Tongue (tissue), 3 donors: ENCODE measurements around the gene GGA1. TPM values are rescaled to one million over a fixed set of nuclear protein-coding genes. Genes with fewer than 3 reads are reported as not detected.

ENCODE experiments used
- DNase-seq: peaks from one replicate; pipeline ENCODE4 v3.0.0-alpha.2; 2015
- small RNA-seq: library from RNA; depleted of rRNA; stranded (forward); fragments of <200 nt; gene quantifications from one replicate; pipeline ENCODE3, GENCODE V24; 2014; ENCODE audit warnings: low replicate concordance
- total RNA-seq: library from RNA; depleted of rRNA; stranded (reverse); fragments of >200 nt; gene quantifications from one replicate; pipeline ENCODE4 v1.2.3, GENCODE V29; 2014

GGA1 gene
- total RNA-seq, 1 donor from 2014 or later, result 47.5 TPM

DNA sequence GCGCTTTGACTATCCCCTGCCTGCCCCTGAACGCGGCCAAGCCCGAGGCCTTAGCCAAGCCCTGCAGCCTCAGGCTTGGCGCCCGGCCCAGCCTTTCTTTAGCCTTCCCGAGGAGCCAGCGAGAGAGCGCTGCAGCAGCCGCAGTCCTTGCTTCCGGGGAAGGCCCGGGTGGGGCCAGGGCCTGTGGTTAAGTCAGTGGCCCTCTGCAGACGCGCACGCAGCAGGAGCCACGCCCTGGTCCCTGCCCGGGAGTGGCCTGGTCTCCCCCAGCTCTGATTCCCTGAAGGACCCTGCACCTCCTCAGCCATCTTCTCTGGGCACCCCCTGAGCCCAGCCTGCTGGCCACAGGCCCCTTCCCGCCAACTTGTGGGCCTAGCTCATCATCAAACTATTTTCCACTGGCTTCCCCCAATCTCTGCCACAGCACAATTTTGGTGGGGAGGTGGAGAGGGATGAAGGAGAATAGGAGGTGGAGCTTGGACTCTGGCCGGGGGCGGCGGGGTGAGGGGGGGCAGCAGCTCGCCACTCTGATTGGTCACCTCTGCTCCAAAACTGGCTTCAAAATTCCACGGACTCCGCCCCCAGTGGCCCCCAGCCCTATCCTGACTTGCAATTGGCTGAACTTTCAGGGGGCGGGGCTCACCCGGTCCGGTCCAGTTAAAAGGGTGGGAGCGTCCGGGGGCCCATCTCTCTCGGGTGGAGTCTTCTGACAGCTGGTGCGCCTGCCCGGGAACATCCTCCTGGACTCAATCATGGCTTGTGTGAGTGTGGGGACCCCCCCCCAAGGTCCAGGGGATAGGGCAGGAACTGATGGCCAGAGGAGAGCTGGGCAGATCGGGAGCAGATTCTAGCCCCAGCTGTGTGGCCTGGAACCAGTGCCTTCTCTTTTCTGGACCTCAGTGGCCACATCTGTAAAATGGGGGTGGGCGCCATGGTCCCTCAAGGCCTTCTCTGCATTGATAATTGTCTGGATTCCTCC is 66.6 kb downstream of the GGA1 start, which contains the start of gene LGALS1:
Gene LGALS1, plus strand, starts transcription at position 686 of the 979 bp plus-strand sequence. Its CDS starts 67 bp downstream, at position 753.
- peak; percentile 99 for DNase-seq

DNA sequence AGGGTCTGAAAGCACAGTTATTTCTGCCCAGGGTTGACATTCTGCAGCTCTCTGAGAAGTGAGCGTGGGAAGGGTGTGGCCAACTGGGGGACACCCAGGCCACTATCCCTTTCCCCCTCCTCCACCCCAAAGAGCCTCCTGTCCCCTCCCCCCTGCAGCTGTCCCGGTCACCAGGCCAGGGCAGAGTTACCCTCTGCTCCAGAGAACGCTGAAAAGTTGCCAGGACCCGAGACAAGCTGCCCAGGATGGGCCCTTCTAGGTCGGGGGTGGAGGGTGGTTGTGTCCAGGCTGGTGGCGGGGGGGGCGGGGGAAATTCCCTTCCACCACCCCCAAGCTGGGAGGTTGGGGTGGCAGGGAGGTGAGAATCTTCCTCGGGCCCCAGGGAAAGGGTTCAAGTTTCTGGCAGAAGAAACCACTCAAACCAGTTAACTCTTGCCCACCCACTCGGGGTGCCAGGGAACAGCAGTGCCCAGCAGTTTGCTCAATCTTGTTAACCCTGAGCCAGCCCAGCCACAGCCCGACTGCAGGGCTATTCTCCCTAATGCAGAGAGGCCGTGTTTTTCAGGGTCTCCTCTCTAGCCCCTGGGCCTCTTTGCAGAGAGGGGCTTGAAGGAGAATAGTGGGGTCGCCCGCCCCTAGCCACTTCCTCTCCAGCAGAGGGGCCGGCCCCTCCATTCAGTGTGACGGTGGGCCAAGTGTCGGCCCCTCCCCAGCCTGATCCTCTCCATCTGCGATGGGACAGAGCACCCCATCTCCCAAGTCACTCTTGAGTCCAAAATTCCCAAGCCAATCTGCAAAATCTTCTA is 67.5 kb downstream of the GGA1 start:
- peak; percentile 88 for DNase-seq

DNA sequence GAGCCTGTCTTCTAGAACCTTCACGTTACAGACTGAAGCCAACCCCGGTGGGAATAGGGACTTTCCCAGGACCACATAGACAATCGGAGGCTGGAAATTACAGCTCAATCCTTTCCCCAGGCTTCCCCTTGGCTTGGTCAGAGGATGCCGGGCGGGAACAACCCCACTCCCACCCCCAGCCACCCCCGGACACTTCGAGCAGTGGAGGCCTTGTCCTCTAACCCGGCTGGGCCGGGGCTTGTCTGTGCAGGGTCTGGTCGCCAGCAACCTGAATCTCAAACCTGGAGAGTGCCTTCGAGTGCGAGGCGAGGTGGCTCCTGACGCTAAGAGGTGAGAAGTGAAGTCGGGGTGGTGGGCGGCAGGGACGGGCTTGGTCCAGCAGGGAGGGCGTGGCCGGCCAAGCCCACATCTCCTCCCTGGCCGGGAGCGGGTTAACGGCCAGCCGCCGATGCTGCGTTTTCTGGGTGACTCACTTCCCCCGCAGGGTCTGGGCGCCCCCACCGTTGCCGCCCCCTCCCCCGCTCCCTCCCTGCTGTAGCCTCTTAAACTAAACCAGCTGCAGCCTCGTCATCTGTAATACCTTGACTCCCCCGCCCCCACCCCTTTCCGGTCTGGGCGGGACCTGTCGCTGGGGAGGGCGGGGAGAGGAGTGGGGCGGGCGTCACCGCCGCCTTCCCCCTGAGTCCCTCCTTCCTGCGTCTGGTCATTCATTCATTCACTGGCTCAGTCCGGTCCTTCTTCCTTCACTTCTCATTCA is 68.3 kb downstream of the GGA1 start:
- peak; percentile 95 for DNase-seq

DNA sequence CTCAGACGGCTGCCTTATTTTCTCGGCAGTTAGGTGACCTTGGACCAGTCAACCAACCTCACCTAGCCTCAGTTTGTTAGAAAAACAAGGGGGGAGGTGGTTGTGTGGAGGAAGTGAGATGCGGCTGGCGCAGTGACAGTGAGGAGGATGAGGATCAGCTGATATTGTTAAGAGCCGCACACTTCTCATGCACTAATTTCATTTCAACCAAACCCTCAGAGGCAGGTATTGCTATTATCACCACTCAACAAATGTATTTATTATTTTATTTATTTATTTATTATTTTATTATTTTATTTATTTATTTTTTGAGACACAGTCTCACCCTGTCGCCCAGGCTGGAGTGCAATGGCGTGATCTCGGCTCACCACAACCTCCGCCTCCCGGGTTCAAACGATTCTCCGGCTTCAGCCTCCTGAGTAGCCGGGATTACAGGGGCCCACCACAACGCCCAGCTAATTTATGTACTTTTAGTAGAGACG is 68.9 kb downstream of the GGA1 start:
- no peak for DNase-seq

DNA sequence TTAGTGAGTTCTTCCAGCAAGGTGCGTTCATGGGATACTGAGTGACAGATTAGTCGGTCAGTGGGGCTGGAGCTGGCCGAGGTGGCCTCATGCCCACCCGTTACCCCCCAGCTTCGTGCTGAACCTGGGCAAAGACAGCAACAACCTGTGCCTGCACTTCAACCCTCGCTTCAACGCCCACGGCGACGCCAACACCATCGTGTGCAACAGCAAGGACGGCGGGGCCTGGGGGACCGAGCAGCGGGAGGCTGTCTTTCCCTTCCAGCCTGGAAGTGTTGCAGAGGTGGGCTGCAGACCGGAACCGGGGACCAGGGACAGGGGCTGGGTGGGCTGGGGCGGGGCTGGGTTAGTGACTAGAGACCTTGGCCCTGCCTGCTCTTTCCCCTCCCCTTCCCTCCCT is 69.7 kb downstream of the GGA1 start:
- no peak for DNase-seq

DNA sequence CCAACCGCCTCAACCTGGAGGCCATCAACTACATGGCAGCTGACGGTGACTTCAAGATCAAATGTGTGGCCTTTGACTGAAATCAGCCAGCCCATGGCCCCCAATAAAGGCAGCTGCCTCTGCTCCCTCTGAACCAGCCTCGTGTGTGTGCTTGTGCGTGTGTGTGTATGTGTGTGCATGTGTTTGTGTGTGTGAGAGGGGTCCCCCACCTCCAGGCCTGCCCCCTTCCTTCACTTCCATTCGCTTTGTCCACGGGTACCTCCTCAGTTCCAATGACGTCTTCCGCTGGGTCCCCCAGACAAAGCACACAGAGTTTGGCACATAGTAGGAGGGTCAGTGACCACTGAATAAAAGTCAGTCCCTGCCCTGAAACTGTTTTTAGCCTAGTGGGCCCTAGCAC is 71.0 kb downstream of the GGA1 start:
- no peak for DNase-seq

DNA sequence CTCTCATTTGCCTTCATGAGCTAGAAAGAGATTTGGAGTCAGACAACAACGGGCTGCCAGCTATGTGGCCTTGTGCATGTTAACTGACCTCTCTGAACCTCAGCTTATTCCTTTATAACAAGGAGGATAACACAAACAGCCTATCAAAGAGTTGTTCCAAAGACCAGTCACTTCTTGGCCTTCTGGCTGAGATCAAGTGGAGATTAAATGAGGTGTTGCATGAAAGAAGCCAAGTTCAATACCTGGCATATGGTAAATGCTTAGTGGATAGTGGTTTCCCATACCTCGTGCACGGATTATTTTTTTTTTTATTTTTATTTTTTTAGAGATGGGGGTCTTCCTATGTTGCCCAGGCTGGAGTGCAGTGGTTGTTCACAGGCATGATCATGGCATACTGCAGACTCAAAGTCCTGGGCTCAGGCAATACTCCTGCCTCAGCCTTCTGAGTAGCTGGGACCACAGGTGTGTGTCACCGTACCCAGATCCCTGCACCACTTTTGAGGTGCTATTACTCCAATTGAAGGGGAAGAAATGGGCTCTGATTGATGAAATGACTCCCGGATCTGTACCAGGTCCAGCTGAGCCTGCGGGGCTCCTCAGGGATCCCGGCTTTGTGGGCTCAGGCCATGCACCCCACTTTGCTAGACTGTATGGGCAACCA is 71.7 kb downstream of the GGA1 start:
- no peak for DNase-seq

DNA sequence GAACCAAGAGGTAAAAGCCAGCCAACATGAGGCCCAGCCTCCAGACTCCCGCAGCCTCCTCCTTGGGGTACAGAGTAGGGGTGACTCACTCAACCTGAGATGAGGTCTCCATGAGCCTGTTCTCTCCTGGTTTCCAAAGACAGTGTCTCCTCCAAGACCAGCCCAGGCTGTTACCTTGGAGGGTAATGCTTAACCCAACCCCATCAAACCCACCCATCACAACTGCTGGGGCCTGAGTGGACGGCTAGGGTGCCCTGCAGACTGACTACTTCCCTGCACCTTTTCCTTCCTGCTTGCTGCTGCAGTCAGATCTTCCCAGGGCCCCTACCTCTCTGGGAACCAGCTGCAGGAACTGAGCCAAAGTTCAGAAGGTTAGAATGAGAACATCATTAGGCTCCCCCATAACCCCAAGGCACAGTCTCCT is 72.4 kb downstream of the GGA1 start:
- DNase-seq, result no peak

DNA sequence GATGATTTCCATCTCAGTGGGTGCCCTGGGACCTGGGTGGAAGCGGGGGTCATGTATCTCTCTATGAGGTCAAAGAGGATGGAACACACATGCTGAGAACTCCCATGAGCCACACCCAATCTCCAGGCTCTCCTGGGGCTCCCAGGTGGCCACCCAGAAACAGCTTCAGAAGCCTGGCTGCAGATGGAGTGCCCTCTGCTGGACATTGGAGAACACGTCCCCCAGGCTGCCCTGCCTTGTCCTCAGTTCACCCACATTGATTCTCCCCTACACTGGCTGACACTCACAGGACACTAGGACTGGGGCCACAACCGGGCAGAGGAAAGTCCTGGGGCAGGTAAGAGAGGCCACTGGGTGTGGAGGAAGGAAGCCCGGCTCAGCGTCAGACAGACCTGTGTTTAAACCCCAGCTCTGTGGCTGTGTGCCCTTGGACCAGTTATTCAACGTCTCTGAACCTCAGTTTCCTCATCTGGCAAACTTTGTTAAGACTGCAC is 73.0 kb downstream of the GGA1 start:
- DNase-seq, result peak; percentile 83

Small RNAs within 50 kb of the gene (small RNA-seq; reads per million reads assigned to genes)
- gene RF00017 (not detected), gene RN7SL385P (not detected)

Other genes with a start within 250 kb of the GGA1 start
- 1.0 TPM for gene ELFN2, start 181.4 kb upstream of the GGA1 start, total RNA-seq
- 8.7 TPM for gene MFNG, start 122.5 kb upstream of the GGA1 start, total RNA-seq
- gene CARD10, start 89.4 kb upstream of the GGA1 start, total RNA-seq, result 12.2 TPM
- 25.5 TPM for gene CDC42EP1, start 48.4 kb upstream of the GGA1 start, total RNA-seq
- not detected for gene LGALS2, start 28.7 kb upstream of the GGA1 start, total RNA-seq
- 31.8 TPM for gene SH3BP1, start 30.8 kb downstream of the GGA1 start, total RNA-seq
- gene PDXP, start 49.9 kb downstream of the GGA1 start, total RNA-seq, result 12.3 TPM
- gene LGALS1, start 66.8 kb downstream of the GGA1 start, total RNA-seq, result 1,436 TPM
- 19.4 TPM for gene NOL12, start 77.5 kb downstream of the GGA1 start, total RNA-seq
- 87.7 TPM for gene TRIOBP, start 88.2 kb downstream of the GGA1 start, total RNA-seq
- gene GCAT, start 199.1 kb downstream of the GGA1 start, total RNA-seq, result 16.7 TPM
- gene GALR3, start 214.5 kb downstream of the GGA1 start, total RNA-seq, result not detected
- gene ANKRD54, start 235.5 kb downstream of the GGA1 start, total RNA-seq, result 23.5 TPM
- 606 TPM for gene EIF3L, start 240.6 kb downstream of the GGA1 start, total RNA-seq